ENCODE measurements around the gene MED15. TPM values are rescaled to one million over a fixed set of nuclear protein-coding genes. Genes with fewer than 3 reads are reported as not detected.

MED15 gene
- total RNA-seq, 4 donors from 2014 or later, result 16.5 to 110 (median 38.6) TPM

- Histone ChIP-seq H3K9me3 (no peaks in the 10 kb centered on the region), H3K27ac (no peak overlapping the region), H3K27me3 (no peaks in the 10 kb centered on the region), H3K4me1 (peaks cover 7 to 28% of the 10 kb centered on the region in 2 donors), H3K36me3 (no peaks in the 10 kb centered on the region), H3K4me3 (no peak overlapping the region)
- intact Hi-C loops (cut with DNase I; ENCODE audit: low total_unique reads), result no loop called here
- DNase-seq, result no peak
- no peak for TF ChIP-seq POLR2A (IDR thresholded peaks at IDR 0.05)
- no peak for TF ChIP-seq CTCF (IDR thresholded peaks at IDR 0.05)
These were observed 58.4 kb downstream of the MED15 start for GRCh38 chr22:20565761-20566160.

- intact Hi-C loops (cut with DNase I; ENCODE audit: low total_unique reads), result no loop called here
- Histone ChIP-seq H3K27ac (peak overlapping the region; percentile 22 to 79), H3K9me3 (no peaks in the 10 kb centered on the region), H3K36me3 (no peaks in the 10 kb centered on the region), H3K4me3 (no peak overlapping the region), H3K4me1 (peaks cover 7 to 28% of the 10 kb centered on the region in 2 donors), H3K27me3 (no peaks in the 10 kb centered on the region)
- DNase-seq, result peak; percentile 70 to 72
- TF ChIP-seq CTCF (IDR thresholded peaks at IDR 0.05) (no peak), POLR2A (IDR thresholded peaks at IDR 0.05) (no peak)
These were observed 59.2 kb downstream of the MED15 start for GRCh38 chr22:20566420-20567260.

GRCh38 chr22:20567371-20567847 is 60.0 kb downstream of the MED15 start:
- Histone ChIP-seq H3K4me1 (peaks cover 7 to 28% of the 10 kb centered on the region in 2 donors), H3K27me3 (no peaks in the 10 kb centered on the region), H3K27ac (peak overlapping the region; percentile 64 to 79), H3K9me3 (no peaks in the 10 kb centered on the region), H3K36me3 (no peaks in the 10 kb centered on the region), H3K4me3 (no peak overlapping the region)
- DNase-seq, result no peak
- no peak for TF ChIP-seq CTCF (IDR thresholded peaks at IDR 0.05)
- intact Hi-C loops (cut with DNase I; ENCODE audit: low total_unique reads), result no loop called here

GRCh38 chr22:20567993-20568417 is 60.6 kb downstream of the MED15 start:
- no peaks in the 10 kb centered on the region for H3K36me3 ChIP-seq
- no peak for DNase-seq
- H3K4me1 ChIP-seq, result peaks cover 7 to 28% of the 10 kb centered on the region in 2 donors
- H3K27me3 ChIP-seq, result no peaks in the 10 kb centered on the region
- H3K9me3 ChIP-seq, result no peaks in the 10 kb centered on the region
- no peak for TF ChIP-seq POLR2A (IDR thresholded peaks at IDR 0.05)
- no peak for TF ChIP-seq CTCF (IDR thresholded peaks at IDR 0.05)
- intact Hi-C loops (cut with DNase I; ENCODE audit: low total_unique reads), result no loop called here
- H3K27ac ChIP-seq, result peak overlapping the region; percentile 64 to 79
- H3K4me3 ChIP-seq, result no peak overlapping the region

- H3K4me1 ChIP-seq, result peaks cover 7 to 28% of the 10 kb centered on the region in 2 donors
- no peaks in the 10 kb centered on the region for H3K36me3 ChIP-seq
- H3K27ac ChIP-seq, result peak overlapping the region; percentile 64 to 79
- intact Hi-C loops (cut with DNase I; ENCODE audit: low total_unique reads), result no loop called here
- TF ChIP-seq POLR2A (IDR thresholded peaks at IDR 0.05) (no peak), CTCF (IDR thresholded peaks at IDR 0.05) (no peak)
- H3K4me3 ChIP-seq, result no peak overlapping the region
- no peak for DNase-seq
- H3K9me3 ChIP-seq, result no peaks in the 10 kb centered on the region
- no peaks in the 10 kb centered on the region for H3K27me3 ChIP-seq
These were observed 61.2 kb downstream of the MED15 start for GRCh38 chr22:20568502-20569058.

All from uterus (tissue), 4 donors.